Heart left ventricle (tissue), 16 donors: Measurements from ENCODE around the gene HHAT. TPM values are rescaled to one million over a fixed set of nuclear protein-coding genes. Genes with fewer than 3 reads are reported as not detected.

Experiments used
- ATAC-seq, 4 donors: fragments of 200-7000 bp; cut with Tn5 transposase; one replicate each; pipeline ENCODE4 v1.9.1; 2020 to 2022; ENCODE audit warnings: moderate library complexity in 4 of 4, mild to moderate bottlenecking in 3 of 4, moderate number of reproducible peaks in 1 of 4
- DNase-seq, 5 donors: peaks; one replicate each; pipeline ENCODE4 v3.0.0-alpha.2; 2020
- H3K27ac ChIP-seq, 12 donors: fragments of 200-600 bp; sonication (generic) in 4 of 12; one replicate each; pipeline versions ENCODE4 v1.5.0 to v1.8.0; 2016 to 2022; ENCODE audit warnings: mild to moderate bottlenecking in 2 of 12
- H3K27me3 ChIP-seq, 9 donors: fragments of 200-600 bp; sonication (generic) in 2 of 9; one replicate each; pipeline versions ENCODE4 v1.5.1 to v1.8.0; 2016 to 2022; ENCODE audit warnings: mild to moderate bottlenecking in 3 of 9
- H3K36me3 ChIP-seq, 9 donors: fragments of 200-600 bp; sonication (generic) in 2 of 9; one replicate each; pipeline versions ENCODE4 v1.5.0 to v1.8.0; 2018 to 2022; ENCODE audit warnings: mild to moderate bottlenecking in 2 of 9
- H3K4me1 ChIP-seq, 12 donors: fragments of 200-600 bp; sonication (generic) in 4 of 12; one replicate each; pipeline versions ENCODE4 v1.5.0 to v1.8.0; 2016 to 2022; ENCODE audit warnings: mild to moderate bottlenecking in 3 of 12
- H3K4me3 ChIP-seq, 12 donors: fragments of 200-600 bp; sonication (generic) in 4 of 12; one replicate each; pipeline versions ENCODE4 v1.5.0 to v1.8.0; 2017 to 2022; ENCODE audit warnings: mild to moderate bottlenecking in 9 of 12, moderate library complexity in 4 of 12
- H3K9me3 ChIP-seq, 12 donors: fragments of 200-600 bp; sonication (generic) in 4 of 12; one replicate each; pipeline versions ENCODE4 v1.5.0 to v1.8.0; 2016 to 2022; ENCODE audit warnings: mild to moderate bottlenecking in 1 of 12
- POLR2A ChIP-seq, 2 donors: fragments of 450-650 bp; IDR thresholded peaks; one replicate each; pipeline ENCODE4 v1.6.1; 2017; ENCODE audit warnings: antibody characterized with exemption in 2 of 2, mild to moderate bottlenecking in 2 of 2, moderate library complexity in 2 of 2
- WGBS, 4 donors: extraction: QIAGEN DNeasy Blood & Tissue Kit in 2 of 4; methylation state at CpG; one replicate each; pipeline versions ENCODE4 v1.1.5 to v1.1.7; 2013 to 2018; 5-methylcytosine and 5-hydroxymethylcytosine counted together
- intact Hi-C, 10 donors: fragments of 100-400 bp; cut with DNase I; formaldehyde crosslinking; loops; one replicate each; pipeline versions ENCODE4 v1.11.1 to v1.14.2; 2022
- polyA plus RNA-seq, 2 donors: library from polyadenylated mRNA; stranded (reverse); fragments of 200-250 nt; gene quantifications; one replicate each; pipeline ENCODE4 v1.2.3, GENCODE V29; 2013
- total RNA-seq, 9 donors: library from RNA; depleted of rRNA in 2 of 9; stranded (reverse); fragments of >200 nt in 2 of 9; fragmentation: NEBNext Ultra II Directional in 3 of 9; extraction: Animal tissue kit (Norgen Biotek cat#: 25700) in 3 of 9; gene quantifications; one replicate each; pipeline versions ENCODE4 v1.1.0 to v1.2.4, GENCODE V29; 2016 to 2023
- TF ChIP-seq, protein P1 (sequence below), 12 donors: fragments of 200-600 bp; sonication (generic) in 4 of 12; IDR thresholded peaks; one replicate each; pipeline versions ENCODE4 v1.5.0 to v1.8.0; 2018 to 2022; ENCODE audit warnings: antibody characterized with exemption in 12 of 12, mild to moderate bottlenecking in 5 of 12
- donor health status: ischemic (EF 13 %, LVEDD 7.1; RV severe dilation, severe dysfunction).
- donor health status: healthy with polysubstance abuse.
- donor health status: DM: no; HTN: yes; CAD: no.
- donor health status: DM: no; HTN: no; CAD: no.
- donor health status: ischemic (EF 25% LVEDD 6.9; RV normal size, moderate dysfunction).
- donor health status: ischemic (EF 25% LVEDD 5.7; RV mildly dilated, moderate dysfunction).
- donor health status: healthy.
- donor health status: DM: yes; HTN: yes; CAD: no.
- donor health status: ischemic (EF 35%, LVEDD 5.7; RV mildly dilated, moderate dysfunction).
- donor health status: nonischemic (EF 11% LVEDD 7.7; RV severe dilation, severe dysfunction).
- donor health status: DM: yes; HTN: yes; CAD: no.
- donor health status: PGD.
- donor health status: ischemic (EF 29% LVEDD 5.4; RV normal size, mild dysfunction).
- donor health status: nonischemic (EF 23%, LVEDD 6.1; RV moderate dilation, normal function).

HHAT gene
- total and polyA plus RNA-seq, 11 donors = 0.98 to 4.7 (median 2.8) TPM

DNA sequence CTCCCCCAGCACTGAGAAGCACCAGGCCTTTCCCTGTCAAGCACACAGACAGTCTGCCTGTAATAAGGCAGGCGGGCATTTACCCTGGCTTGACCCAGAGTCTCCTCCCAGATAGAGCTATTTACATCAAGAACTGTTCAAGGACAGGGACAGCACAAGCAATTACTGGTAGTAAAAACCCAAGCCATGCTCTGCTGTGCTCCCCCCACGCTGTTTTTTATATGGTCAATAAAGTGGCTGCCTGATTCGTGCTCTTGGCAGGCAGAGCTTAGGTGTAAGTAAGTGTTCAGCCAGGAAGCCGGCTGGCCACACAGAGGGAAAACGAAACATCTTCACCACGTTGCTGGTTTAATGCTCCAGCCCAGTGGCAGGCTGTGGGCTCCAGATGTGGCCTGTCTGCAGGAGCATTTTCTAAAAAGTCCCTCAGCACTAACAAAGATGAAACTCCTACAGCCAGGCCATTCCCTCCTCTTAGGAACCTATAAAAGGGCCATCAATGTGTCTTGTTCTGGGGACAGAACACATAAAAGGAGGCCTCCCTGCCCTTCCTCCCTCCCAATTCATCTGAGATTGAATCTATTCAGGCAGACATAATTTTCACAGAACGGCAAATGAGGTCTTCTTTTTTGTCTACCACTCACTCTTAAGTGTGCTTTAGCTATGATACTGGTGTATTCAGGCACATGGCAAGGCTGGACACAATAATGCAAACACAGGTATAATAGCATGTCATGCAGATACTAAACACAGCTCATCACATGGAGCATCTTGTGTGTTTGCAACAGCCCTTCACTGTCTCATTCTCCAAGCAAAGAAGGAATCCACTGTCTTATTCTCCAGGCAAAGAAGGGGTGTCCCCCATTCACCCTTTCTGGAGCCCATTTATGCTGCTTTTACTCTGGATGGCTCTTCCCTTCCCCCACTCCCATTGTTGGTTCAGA lies 378.9 kb downstream of the HHAT start:
- intact Hi-C loops = no loop called here
- peaks cover 0 to 2% (median 0%) of the 10 kb centered on the region in 12 donors for H3K4me1 ChIP-seq
- no peak overlapping the region for H3K4me3 ChIP-seq
- H3K36me3 ChIP-seq = no peaks in the 10 kb centered on the region
- no peak for ATAC-seq
- H3K27me3 ChIP-seq = no peaks in the 10 kb centered on the region
- TF ChIP-seq, protein P1, sequence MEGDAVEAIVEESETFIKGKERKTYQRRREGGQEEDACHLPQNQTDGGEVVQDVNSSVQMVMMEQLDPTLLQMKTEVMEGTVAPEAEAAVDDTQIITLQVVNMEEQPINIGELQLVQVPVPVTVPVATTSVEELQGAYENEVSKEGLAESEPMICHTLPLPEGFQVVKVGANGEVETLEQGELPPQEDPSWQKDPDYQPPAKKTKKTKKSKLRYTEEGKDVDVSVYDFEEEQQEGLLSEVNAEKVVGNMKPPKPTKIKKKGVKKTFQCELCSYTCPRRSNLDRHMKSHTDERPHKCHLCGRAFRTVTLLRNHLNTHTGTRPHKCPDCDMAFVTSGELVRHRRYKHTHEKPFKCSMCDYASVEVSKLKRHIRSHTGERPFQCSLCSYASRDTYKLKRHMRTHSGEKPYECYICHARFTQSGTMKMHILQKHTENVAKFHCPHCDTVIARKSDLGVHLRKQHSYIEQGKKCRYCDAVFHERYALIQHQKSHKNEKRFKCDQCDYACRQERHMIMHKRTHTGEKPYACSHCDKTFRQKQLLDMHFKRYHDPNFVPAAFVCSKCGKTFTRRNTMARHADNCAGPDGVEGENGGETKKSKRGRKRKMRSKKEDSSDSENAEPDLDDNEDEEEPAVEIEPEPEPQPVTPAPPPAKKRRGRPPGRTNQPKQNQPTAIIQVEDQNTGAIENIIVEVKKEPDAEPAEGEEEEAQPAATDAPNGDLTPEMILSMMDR (IDR thresholded peaks at IDR 0.05) = no peak
- TF ChIP-seq POLR2A (IDR thresholded peaks at IDR 0.05) = no peak
- DNase-seq = no peak
- no peaks in the 10 kb centered on the region for H3K9me3 ChIP-seq
- WGBS, 4 donors = 76 to 86% (median 79%) methylated on average over 7 of the region's 7 CpGs
- H3K27ac ChIP-seq = no peak overlapping the region

GRCh38 chr1:210709701-210710100 lies 381.0 kb downstream of the HHAT start:
- no peak overlapping the region for H3K27ac ChIP-seq
- 86 to 93% (median 90%) methylated on average over 2 of the region's 2 CpGs for WGBS, 4 donors
- H3K4me3 ChIP-seq = no peak overlapping the region
- H3K4me1 ChIP-seq = peaks cover 0 to 2% (median 0%) of the 10 kb centered on the region in 12 donors
- H3K9me3 ChIP-seq = no peaks in the 10 kb centered on the region
- TF ChIP-seq, protein P1 (IDR thresholded peaks at IDR 0.05) = no peak
- TF ChIP-seq POLR2A (IDR thresholded peaks at IDR 0.05) = no peak
- intact Hi-C loops = loop anchor here in 2 of 10 donors (2.0 to 10.0 kb wide), 3 partner anchors 243 to 425 kb away; partner anchors contain the start of gene KCNH1 (in 2 of the 2)
- no peak for DNase-seq
- H3K36me3 ChIP-seq = no peaks in the 10 kb centered on the region
- no peaks in the 10 kb centered on the region for H3K27me3 ChIP-seq
- ATAC-seq = no peak

DNA sequence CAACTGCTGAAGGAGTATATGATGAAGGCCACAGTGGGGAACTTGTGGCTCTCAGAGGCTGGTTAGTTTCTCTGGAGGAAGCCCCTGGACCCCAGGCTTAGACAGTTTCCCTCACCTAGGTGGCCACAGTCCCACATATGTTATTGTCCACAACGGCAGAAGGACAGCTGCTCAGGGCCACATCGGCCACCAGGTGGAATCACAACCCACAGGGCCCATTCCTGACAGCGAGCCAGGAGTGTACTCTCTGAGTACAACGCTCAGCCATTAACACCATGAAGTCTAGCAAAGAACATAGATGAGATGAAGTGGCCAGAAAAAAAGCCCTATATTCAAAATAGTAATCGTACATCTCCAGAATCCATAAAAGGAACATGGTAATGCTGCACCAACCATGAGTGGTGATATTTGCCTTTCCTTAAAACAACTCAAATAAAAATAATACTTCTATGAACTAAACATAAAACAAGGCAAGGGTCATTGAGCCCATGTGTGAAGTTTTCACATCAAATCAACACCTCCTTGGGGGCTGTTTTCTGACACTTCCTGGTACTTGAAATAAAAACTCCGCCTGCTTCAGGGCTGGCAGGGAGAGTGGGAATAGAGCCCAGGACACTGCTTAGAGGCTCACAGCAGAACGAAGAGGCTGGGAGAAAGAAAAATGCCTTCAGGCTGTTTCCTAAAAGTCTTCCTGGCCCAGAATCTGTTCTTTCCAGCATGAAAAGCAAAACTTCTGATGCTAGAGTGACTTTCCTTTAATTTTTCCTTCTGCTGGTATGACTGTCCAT lies 383.3 kb downstream of the HHAT start:
- 47 to 61% (median 50%) methylated on average over 7 of the region's 7 CpGs for WGBS, 4 donors
- Histone ChIP-seq H3K4me1 (peaks cover 0 to 2% (median 0%) of the 10 kb centered on the region in 12 donors), H3K9me3 (no peaks in the 10 kb centered on the region), H3K27ac (no peak overlapping the region), H3K4me3 (no peak overlapping the region), H3K36me3 (no peaks in the 10 kb centered on the region), H3K27me3 (no peaks in the 10 kb centered on the region)
- TF ChIP-seq POLR2A (IDR thresholded peaks at IDR 0.05) = no peak
- TF ChIP-seq, protein P1 (IDR thresholded peaks at IDR 0.05) = peak in 5 of 12 donors; percentile 14 to 44 (median 23)
- DNase-seq (peak in 2 of 5 donors; percentile 34 to 48), ATAC-seq (peak in 3 of 4 donors; percentile 39 to 80 (median 54))
- intact Hi-C loops = loop anchor here in 2 of 10 donors (2.0 to 10.0 kb wide), 3 partner anchors 240 to 423 kb away; partner anchors contain the start of gene KCNH1 (in 2 of the 2)
